ENCODE measurements around the gene RNF141. TPM values are rescaled to one million over a fixed set of nuclear protein-coding genes. Genes with fewer than 3 reads are reported as not detected.

Gene RNF141
- total and polyA plus RNA-seq, 10 of the 15 experiments (the other 5 are each of a cell fraction or from before 2014, with no cell fraction given) = 7.6 to 36.8 (median 13.6) TPM

GRCh38 chr11:10573028-10573427 is 32.0 kb upstream of the RNF141 start (continued):
- TF ChIP-seq SKIL (IDR thresholded peaks at IDR 0.05; ENCODE audit: low read depth, poor library complexity, severe bottlenecking) (no peak), KDM1A (IDR thresholded peaks at IDR 0.05; ENCODE audit: borderline replicate concordance) (no peak), ZNF207 (IDR thresholded peaks at IDR 0.05; ENCODE audit: borderline replicate concordance) (no peak), USF1 (IDR thresholded peaks at IDR 0.05; ENCODE audit: borderline replicate concordance, extremely low read length, insufficient read depth, low read depth, low read length) (no peak), ZSCAN29 (IDR thresholded peaks at IDR 0.05) (no peak), TBL1XR1 (IDR thresholded peaks at IDR 0.05; ENCODE audit: low read depth, low read length) (no peak), CEBPZ (IDR thresholded peaks at IDR 0.05; ENCODE audit: low read depth, low read length) (no peak), CREB1 (IDR thresholded peaks at IDR 0.05; ENCODE audit: low read depth) (no peak)

Data from GM12878 (cell line).